GM12874 (cell line): ENCODE results near the gene HNRNPL.

Source experiments
- CTCF ChIP-seq: IDR thresholded peaks from 2 replicates; pipeline ENCODE4 v1.5.1; 2011; ENCODE audit warnings: low read depth, mild to moderate bottlenecking, control low read depth, low read length, moderate library complexity; ENCODE audit not compliant: insufficient read depth

Gene HNRNPL

GRCh38 chr19:38834590-38834989 is 15.2 kb downstream of the HNRNPL start:
- no peak for TF ChIP-seq CTCF

GRCh38 chr19:38834104-38834490 is 15.7 kb downstream of the HNRNPL start:
- TF ChIP-seq CTCF = no peak

- no peak for TF ChIP-seq CTCF
Observed at GRCh38 chr19:38833092-38833425, 16.7 kb downstream of the HNRNPL start.

- TF ChIP-seq CTCF = no peak
Observed at GRCh38 chr19:38831142-38831605, 18.6 kb downstream of the HNRNPL start.

- TF ChIP-seq CTCF = no peak
Observed at GRCh38 chr19:38830039-38830733, 19.6 kb downstream of the HNRNPL start.

GRCh38 chr19:38826856-38827551 is 22.8 kb downstream of the HNRNPL start:
- TF ChIP-seq CTCF = no peak

- no peak for TF ChIP-seq CTCF
Observed at GRCh38 chr19:38819231-38819920, 30.4 kb downstream of the HNRNPL start.
